Left lung (tissue), 10 donors: ENCODE results near the gene HEYL. TPM values are rescaled to one million over a fixed set of nuclear protein-coding genes. Genes with fewer than 3 reads are reported as not detected.

ENCODE experiments used
- ATAC-seq: fragments of 200-7000 bp; cut with Tn5 transposase; one replicate; pipeline ENCODE4 v1.9.1; 2020; ENCODE audit warnings: moderate library complexity
- DNase-seq, 4 donors: peaks; one replicate each; pipeline ENCODE4 v3.0.0-alpha.2; 2013 to 2020
- H3K27ac ChIP-seq, 2 donors: fragments of 200-600 bp; sonication (generic) in 1 of 2; one replicate each; pipeline versions ENCODE4 v1.5.0 to v1.8.0; 2020 to 2021
- H3K27me3 ChIP-seq, 2 donors: fragments of 200-600 bp; sonication (generic) in 1 of 2; one replicate each; pipeline versions ENCODE4 v1.5.0 to v1.8.0; 2020 to 2021
- H3K36me3 ChIP-seq, 2 donors: fragments of 200-600 bp; sonication (generic) in 1 of 2; one replicate each; pipeline versions ENCODE4 v1.5.0 to v1.8.0; 2020 to 2021
- H3K4me1 ChIP-seq, 2 donors: fragments of 200-600 bp; one replicate each; pipeline ENCODE4 v1.8.0; 2021
- H3K4me3 ChIP-seq, 2 donors: fragments of 200-600 bp; sonication (generic) in 1 of 2; one replicate each; pipeline versions ENCODE4 v1.5.0 to v1.8.0; 2020 to 2021; ENCODE audit warnings: mild to moderate bottlenecking in 1 of 2
- H3K9me3 ChIP-seq, 2 donors: fragments of 200-600 bp; sonication (generic) in 1 of 2; one replicate each; pipeline versions ENCODE4 v1.5.0 to v1.8.0; 2020 to 2021
- intact Hi-C, 2 donors: fragments of 100-400 bp; cut with DNase I; formaldehyde crosslinking; loops; one replicate each; pipeline versions ENCODE4 v1.11.2 to v1.14.2; 2022
- polyA plus RNA-seq, 6 donors: library from polyadenylated mRNA; unstranded; fragments of 120-200 nt; gene quantifications; one replicate each; pipeline ENCODE4 v1.2.1, GENCODE V29; 2013; ENCODE audit not compliant: insufficient read length in 6 of 6
- total RNA-seq, 2 donors: library from RNA; stranded (reverse); fragmentation: NEBNext Ultra II Directional; extraction: Animal tissue kit (Norgen Biotek cat#: 25700); gene quantifications; one replicate each; pipeline ENCODE4 v1.2.1, GENCODE V29; 2021
- TF ChIP-seq, protein P1 (sequence below), 2 donors: fragments of 200-600 bp; sonication (generic) in 1 of 2; IDR thresholded peaks; one replicate each; pipeline versions ENCODE4 v1.5.0 to v1.8.0; 2021; ENCODE audit warnings: antibody characterized with exemption in 2 of 2
- donor health status: DM: no; HTN: yes; CAD: no.
- donor health status: DM: no; HTN: no; CAD: no.

HEYL gene
- total and polyA plus RNA-seq, 8 donors, result 12.6 to 42.8 (median 30.9) TPM

- Histone ChIP-seq H3K27me3 (peaks cover 5 to 57% of the 10 kb centered on the region in 2 donors), H3K36me3 (no peaks in the 10 kb centered on the region)
- ATAC-seq, result no peak
Measured at GRCh38 chr1:39681294-39681693, 41.9 kb upstream of the HEYL start.

DNA sequence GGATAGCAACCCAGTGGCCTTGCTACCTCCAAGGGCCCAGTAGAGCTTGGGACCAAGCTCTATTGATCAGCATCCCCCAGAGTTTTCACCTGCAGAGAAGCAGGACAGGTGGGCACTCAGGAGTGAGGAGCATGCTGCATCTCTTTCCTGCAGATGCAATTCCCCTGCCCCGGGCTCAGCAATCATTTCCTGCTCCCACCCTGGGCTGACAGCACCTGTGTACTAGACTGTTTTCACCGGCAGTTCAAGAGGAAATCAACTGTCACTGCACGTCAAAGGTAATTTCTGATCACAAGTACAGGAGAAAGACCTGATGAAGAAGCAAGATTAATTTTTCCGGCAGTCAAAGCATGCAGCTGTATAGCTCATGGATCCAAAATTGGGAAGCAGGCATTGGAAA lies 41.3 kb upstream of the HEYL start:
- Histone ChIP-seq H3K4me3 (no peak overlapping the region), H3K27me3 (peaks cover 5 to 52% of the 10 kb centered on the region in 2 donors), H3K27ac (no peak overlapping the region), H3K36me3 (no peaks in the 10 kb centered on the region), H3K4me1 (no peaks in the 10 kb centered on the region), H3K9me3 (no peaks in the 10 kb centered on the region)
- DNase-seq (no peak), ATAC-seq (no peak)
- TF ChIP-seq, protein P1, sequence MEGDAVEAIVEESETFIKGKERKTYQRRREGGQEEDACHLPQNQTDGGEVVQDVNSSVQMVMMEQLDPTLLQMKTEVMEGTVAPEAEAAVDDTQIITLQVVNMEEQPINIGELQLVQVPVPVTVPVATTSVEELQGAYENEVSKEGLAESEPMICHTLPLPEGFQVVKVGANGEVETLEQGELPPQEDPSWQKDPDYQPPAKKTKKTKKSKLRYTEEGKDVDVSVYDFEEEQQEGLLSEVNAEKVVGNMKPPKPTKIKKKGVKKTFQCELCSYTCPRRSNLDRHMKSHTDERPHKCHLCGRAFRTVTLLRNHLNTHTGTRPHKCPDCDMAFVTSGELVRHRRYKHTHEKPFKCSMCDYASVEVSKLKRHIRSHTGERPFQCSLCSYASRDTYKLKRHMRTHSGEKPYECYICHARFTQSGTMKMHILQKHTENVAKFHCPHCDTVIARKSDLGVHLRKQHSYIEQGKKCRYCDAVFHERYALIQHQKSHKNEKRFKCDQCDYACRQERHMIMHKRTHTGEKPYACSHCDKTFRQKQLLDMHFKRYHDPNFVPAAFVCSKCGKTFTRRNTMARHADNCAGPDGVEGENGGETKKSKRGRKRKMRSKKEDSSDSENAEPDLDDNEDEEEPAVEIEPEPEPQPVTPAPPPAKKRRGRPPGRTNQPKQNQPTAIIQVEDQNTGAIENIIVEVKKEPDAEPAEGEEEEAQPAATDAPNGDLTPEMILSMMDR (IDR thresholded peaks at IDR 0.05), result no peak
- intact Hi-C loops, result no loop called here

More at GRCh38 chr1:39681294-39681693, 41.9 kb upstream of the HEYL start:
- Histone ChIP-seq H3K9me3 (no peaks in the 10 kb centered on the region), H3K27ac (no peak overlapping the region), H3K4me1 (no peaks in the 10 kb centered on the region), H3K4me3 (no peak overlapping the region)
- TF ChIP-seq, protein P1 (IDR thresholded peaks at IDR 0.05), result no peak
- intact Hi-C loops, result no loop called here
- DNase-seq, result no peak

DNA sequence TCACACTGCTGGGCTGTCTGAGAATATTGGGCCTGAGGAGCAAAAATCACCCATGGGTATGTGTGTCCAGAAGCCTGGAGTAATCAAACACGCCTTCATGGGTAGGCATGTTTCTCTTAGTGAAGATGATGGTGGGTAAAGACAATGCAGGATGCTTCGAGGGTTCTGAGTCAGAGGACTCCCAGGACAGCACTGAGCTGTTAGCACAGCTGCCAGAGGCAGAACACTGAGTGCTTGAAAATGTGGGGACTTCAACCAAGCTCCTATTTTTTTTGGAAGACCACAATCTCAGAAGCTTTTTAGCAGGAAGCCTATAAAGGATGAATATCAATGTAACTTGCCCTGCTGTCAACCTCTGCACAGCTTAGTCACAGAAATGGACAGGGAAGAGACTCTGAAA lies 40.4 kb upstream of the HEYL start:
- intact Hi-C loops, result no loop called here
- no peak for ATAC-seq
- TF ChIP-seq, protein P1 (IDR thresholded peaks at IDR 0.05), result no peak

GRCh38 chr1:39678889-39679288 lies 39.4 kb upstream of the HEYL start:
- intact Hi-C loops, result no loop called here
- H3K36me3 ChIP-seq, result no peaks in the 10 kb centered on the region
- ATAC-seq, result no peak
- no peaks in the 10 kb centered on the region for H3K4me1 ChIP-seq
- no peak overlapping the region for H3K4me3 ChIP-seq
- no peaks in the 10 kb centered on the region for H3K9me3 ChIP-seq
- no peak for DNase-seq
- no peak overlapping the region for H3K27ac ChIP-seq
- TF ChIP-seq, protein P1 (IDR thresholded peaks at IDR 0.05), result no peak
- peaks cover 3 to 35% of the 10 kb centered on the region in 2 donors for H3K27me3 ChIP-seq

More for the DNA sequence above, 40.4 kb upstream of the HEYL start:
- no peak overlapping the region for H3K27ac ChIP-seq
- H3K4me3 ChIP-seq, result no peak overlapping the region
- no peaks in the 10 kb centered on the region for H3K9me3 ChIP-seq
- DNase-seq, result no peak
- no peaks in the 10 kb centered on the region for H3K4me1 ChIP-seq
- H3K36me3 ChIP-seq, result no peaks in the 10 kb centered on the region
- H3K27me3 ChIP-seq, result peaks cover 5 to 45% of the 10 kb centered on the region in 2 donors

- TF ChIP-seq, protein P1 (IDR thresholded peaks at IDR 0.05), result no peak
- peaks cover under 1 to 27% of the 10 kb centered on the region in 2 donors for H3K27me3 ChIP-seq
Measured at GRCh38 chr1:39677645-39678044, 38.2 kb upstream of the HEYL start.

More at GRCh38 chr1:39677645-39678044, 38.2 kb upstream of the HEYL start:
- Histone ChIP-seq H3K4me1 (no peaks in the 10 kb centered on the region), H3K27ac (no peak overlapping the region), H3K36me3 (no peaks in the 10 kb centered on the region), H3K4me3 (no peak overlapping the region), H3K9me3 (no peaks in the 10 kb centered on the region)
- ATAC-seq, result no peak
- intact Hi-C loops, result no loop called here
- DNase-seq, result no peak
